ENCODE measurements around the gene SORT1. TPM values are rescaled to one million over a fixed set of nuclear protein-coding genes. Genes with fewer than 3 reads are reported as not detected.
"Not testable (repeated sequence)": the region's sequence is repeated elsewhere in the genome, so short reads cannot be mapped to it uniquely, and the experiment has no call there.

Gene SORT1
- total RNA-seq = 1 to 10 TPM; 1.5 to 1.9 TPM

GRCh38 chr1:109397581-109398342 lies at the start of gene SORT1:
Gene SORT1 (minus strand): TSS chr1:109397918. CDS start chr1:109397892, 26 bp downstream.
- DNase-seq = peak; percentile 39
- H3K4me3 Mint-ChIP-seq = peak within 1 kb of the TSS; percentile 75
- peaks cover 42% of the 10 kb centered on the region for H3K27me3 Mint-ChIP-seq
- ChIA-PET CTCF (interaction anchor here (0.9 to 4.6 kb wide), 10 partner anchors 8 to 159 kb away, joined by 3 to 50 read pairs (median 5); partner anchors contain the start of genes CELSR2 and PSRC1), POLR2A (interaction anchor here (0.6 to 1.5 kb wide), 2 partner anchors 120 to 197 kb away, joined by 3 to 7 read pairs; no protein-coding TSS in a partner anchor)
- no peaks in the 10 kb centered on the region for H3K9me3 Mint-ChIP-seq
- H3K27ac Mint-ChIP-seq = no peak within 1 kb of the TSS
- peaks cover 4% of the 10 kb centered on the region for H3K36me3 Mint-ChIP-seq (ENCODE audit: low read depth)
- peaks cover 10% of the 10 kb centered on the region for H3K4me1 Mint-ChIP-seq

GRCh38 chr1:109445949-109446695 lies 48.4 kb upstream of the SORT1 start:
- H3K4me3 Mint-ChIP-seq; DNase-seq; CTCF ChIA-PET; POLR2A ChIA-PET; H3K27ac Mint-ChIP-seq; H3K9me3 Mint-ChIP-seq; H3K4me1 Mint-ChIP-seq; H3K36me3 Mint-ChIP-seq (ENCODE audit: low read depth): not testable (repeated sequence)
- peaks cover 32% of the 10 kb centered on the region for H3K27me3 Mint-ChIP-seq

GRCh38 chr1:109444346-109444745 lies 46.6 kb upstream of the SORT1 start:
- Mint-ChIP-seq H3K36me3 (ENCODE audit: low read depth) (no peaks in the 10 kb centered on the region), H3K27ac (no peak overlapping the region), H3K4me3 (no peak overlapping the region), H3K4me1 (no peaks in the 10 kb centered on the region), H3K27me3 (peaks cover 21% of the 10 kb centered on the region), H3K9me3 (no peaks in the 10 kb centered on the region)
- POLR2A ChIA-PET = no interaction called here
- no peak for DNase-seq
- CTCF ChIA-PET = no interaction called here

GRCh38 chr1:109443476-109443875 lies 45.8 kb upstream of the SORT1 start:
- ChIA-PET POLR2A (no interaction called here), CTCF (no interaction called here)
- Mint-ChIP-seq H3K36me3 (ENCODE audit: low read depth) (no peaks in the 10 kb centered on the region), H3K9me3 (no peaks in the 10 kb centered on the region), H3K4me1 (no peaks in the 10 kb centered on the region), H3K27me3 (peaks cover 17% of the 10 kb centered on the region), H3K4me3 (no peak overlapping the region), H3K27ac (no peak overlapping the region)
- DNase-seq = no peak

- ChIA-PET POLR2A (no interaction called here), CTCF (no interaction called here)
- H3K36me3 Mint-ChIP-seq (ENCODE audit: low read depth) = no peaks in the 10 kb centered on the region
- H3K27me3 Mint-ChIP-seq = peaks cover 9% of the 10 kb centered on the region
- H3K9me3 Mint-ChIP-seq = no peaks in the 10 kb centered on the region
- no peaks in the 10 kb centered on the region for H3K4me1 Mint-ChIP-seq
- no peak overlapping the region for H3K27ac Mint-ChIP-seq
- no peak overlapping the region for H3K4me3 Mint-ChIP-seq
- DNase-seq = no peak
Observed at GRCh38 chr1:109441069-109441468, 43.4 kb upstream of the SORT1 start.

GRCh38 chr1:109438798-109439297 lies 41.1 kb upstream of the SORT1 start:
- Mint-ChIP-seq H3K36me3 (ENCODE audit: low read depth) (no peaks in the 10 kb centered on the region), H3K27ac (no peak overlapping the region), H3K27me3 (no peaks in the 10 kb centered on the region), H3K9me3 (peaks cover 3% of the 10 kb centered on the region), H3K4me1 (no peaks in the 10 kb centered on the region), H3K4me3 (no peak overlapping the region)
- ChIA-PET CTCF (interaction anchor here (0.6 kb wide), 1 partner anchor 12 kb away, joined by 3 read pairs; no protein-coding TSS in a partner anchor), POLR2A (no interaction called here)
- no peak for DNase-seq

GRCh38 chr1:109434484-109434883 lies 36.8 kb upstream of the SORT1 start:
- Mint-ChIP-seq H3K36me3 (ENCODE audit: low read depth) (no peaks in the 10 kb centered on the region), H3K4me1 (no peaks in the 10 kb centered on the region), H3K27ac (no peak overlapping the region), H3K4me3 (no peak overlapping the region), H3K9me3 (peaks cover 3% of the 10 kb centered on the region), H3K27me3 (no peaks in the 10 kb centered on the region)
- ChIA-PET POLR2A (no interaction called here), CTCF (no interaction called here)
- no peak for DNase-seq

- Mint-ChIP-seq H3K27ac (no peak overlapping the region), H3K27me3 (no peaks in the 10 kb centered on the region), H3K4me3 (no peak overlapping the region), H3K9me3 (peaks cover 3% of the 10 kb centered on the region), H3K36me3 (ENCODE audit: low read depth) (no peaks in the 10 kb centered on the region), H3K4me1 (peaks cover 1% of the 10 kb centered on the region)
- ChIA-PET CTCF (no interaction called here), POLR2A (no interaction called here)
- DNase-seq = no peak
Observed at GRCh38 chr1:109433322-109433721, 35.6 kb upstream of the SORT1 start.

- Mint-ChIP-seq H3K36me3 (ENCODE audit: low read depth) (no peaks in the 10 kb centered on the region), H3K4me3 (no peak overlapping the region), H3K27me3 (no peaks in the 10 kb centered on the region), H3K9me3 (peaks cover 3% of the 10 kb centered on the region), H3K27ac (no peak overlapping the region), H3K4me1 (peaks cover 9% of the 10 kb centered on the region)
- ChIA-PET CTCF (no interaction called here), POLR2A (no interaction called here)
- no peak for DNase-seq
Observed at GRCh38 chr1:109432336-109432735, 34.6 kb upstream of the SORT1 start.

- ChIA-PET CTCF (interaction anchor here (0.7 to 3.6 kb wide), 5 partner anchors 11 to 602 kb away, joined by 3 to 12 read pairs (median 3); no protein-coding TSS in a partner anchor), POLR2A (interaction anchor here (0.8 kb wide), 1 partner anchor 161 kb away, joined by 7 read pairs; no protein-coding TSS in a partner anchor)
- H3K27ac Mint-ChIP-seq = peak overlapping the region; percentile 97
Observed at GRCh38 chr1:109427171-109427467, 29.4 kb upstream of the SORT1 start.

GRCh38 chr1:109426281-109427170 lies 28.8 kb upstream of the SORT1 start, which contains the start of gene PSMA5:
Gene PSMA5 (minus strand): TSS chr1:109426448. CDS start chr1:109426330, 118 bp downstream.
- H3K4me1 Mint-ChIP-seq = peaks cover 39% of the 10 kb centered on the region
- H3K27me3 Mint-ChIP-seq = no peaks in the 10 kb centered on the region
- ChIA-PET POLR2A (interaction anchor here (0.8 kb wide), 1 partner anchor 161 kb away, joined by 7 read pairs; no protein-coding TSS in a partner anchor), CTCF (interaction anchor here (0.7 to 3.6 kb wide), 10 partner anchors 12 to 603 kb away, joined by 3 to 15 read pairs (median 4); partner anchors contain the start of genes AMIGO1 and CYB561D1)
- H3K9me3 Mint-ChIP-seq = no peaks in the 10 kb centered on the region
- peak within 1 kb of the TSS; percentile 94 for H3K4me3 Mint-ChIP-seq
- peak within 1 kb of the TSS; percentile 97 for H3K27ac Mint-ChIP-seq
- peak; percentile 98 for DNase-seq
- peaks cover 21% of the 10 kb centered on the region for H3K36me3 Mint-ChIP-seq (ENCODE audit: low read depth)

More at GRCh38 chr1:109427171-109427467, 29.4 kb upstream of the SORT1 start:
- Mint-ChIP-seq H3K36me3 (ENCODE audit: low read depth) (peaks cover 19% of the 10 kb centered on the region), H3K4me1 (peaks cover 36% of the 10 kb centered on the region), H3K9me3 (no peaks in the 10 kb centered on the region), H3K27me3 (no peaks in the 10 kb centered on the region), H3K4me3 (peak overlapping the region; percentile 94)
- no peak for DNase-seq

Measured in activated CD4-positive, alpha-beta T cell treated with anti-CD3 and anti-CD28 coated beads, Interleukin-2, amount 10 ng/mL, durations not matched to agents 7 days and 5 days (primary cell).